Stimulated activated naive CD8-positive, alpha-beta T cell treated with anti-CD3 and anti-CD28 coated beads, Interleukin-15, Interleukin-2, amounts not matched to agents 100 U/mL and 50 U/mL, for 24 hours (primary cell): Measurements from ENCODE around the gene PRSS50.
A peak's percentile ranks its signal among the peaks of the same experiment; 100 is the strongest.
"Not testable (repeated sequence)": the region's sequence is repeated elsewhere in the genome, so short reads cannot be mapped to it uniquely, and the experiment has no call there.

Experiments
- ATAC-seq: fragments of 150-1000 bp; cut with Tn5 transposase; one replicate; pipeline ENCODE4 v1.10.0; 2021
- DNase-seq: peaks from one replicate; pipeline ENCODE4 v3.0.0; 2021

PRSS50 gene

GRCh38 chr3:46708401-46709156 lies 9.1 kb downstream of the PRSS50 start:
- no peak for DNase-seq
- ATAC-seq: no peak

- no peak for DNase-seq
- ATAC-seq: no peak
These were observed 10.1 kb downstream of the PRSS50 start for GRCh38 chr3:46707601-46708011.

DNA sequence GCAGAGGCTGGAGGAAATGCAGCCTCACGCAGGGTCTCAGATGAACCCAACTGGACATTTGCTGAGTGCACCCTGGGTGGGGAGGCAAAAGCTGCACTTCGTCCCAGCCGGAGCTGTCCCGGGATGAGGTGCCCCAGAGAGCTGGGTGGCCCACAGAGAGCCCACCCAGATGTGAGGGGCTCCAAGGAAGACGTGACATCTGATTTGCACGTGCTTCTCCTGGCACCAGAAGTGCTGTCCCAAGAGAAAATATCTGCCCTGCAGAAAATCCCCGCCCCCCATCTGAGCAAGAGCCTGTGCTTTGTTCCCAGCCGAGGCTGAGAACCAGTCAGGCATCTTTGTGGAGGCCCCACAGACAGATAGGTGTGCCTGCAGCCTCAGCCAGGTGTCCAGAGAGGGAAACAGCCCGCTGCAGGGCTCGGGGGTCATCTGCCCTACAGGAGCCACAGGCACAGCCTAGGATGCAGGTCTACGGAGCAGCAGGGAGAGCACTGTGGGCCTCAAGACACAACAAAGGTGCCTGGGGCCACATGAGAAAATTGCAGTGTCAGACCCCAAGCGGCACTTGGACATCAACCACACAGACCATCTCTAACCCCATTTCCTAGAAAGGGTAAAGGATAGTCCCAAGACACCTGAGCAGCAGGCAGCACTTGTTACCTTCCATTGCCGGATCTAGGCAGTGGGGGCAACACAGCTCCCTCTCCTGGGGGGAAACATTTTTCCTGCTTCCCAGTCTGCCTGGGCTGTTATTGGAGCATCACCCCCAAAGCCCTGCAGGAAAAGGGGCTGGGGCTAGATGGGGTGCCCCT lies 10.7 kb downstream of the PRSS50 start:
- DNase-seq: no peak

GRCh38 chr3:46705751-46706552 lies 11.7 kb downstream of the PRSS50 start:
- ATAC-seq (no peak), DNase-seq (no peak)

More for the DNA sequence above, 10.7 kb downstream of the PRSS50 start:
- no peak for ATAC-seq

DNA sequence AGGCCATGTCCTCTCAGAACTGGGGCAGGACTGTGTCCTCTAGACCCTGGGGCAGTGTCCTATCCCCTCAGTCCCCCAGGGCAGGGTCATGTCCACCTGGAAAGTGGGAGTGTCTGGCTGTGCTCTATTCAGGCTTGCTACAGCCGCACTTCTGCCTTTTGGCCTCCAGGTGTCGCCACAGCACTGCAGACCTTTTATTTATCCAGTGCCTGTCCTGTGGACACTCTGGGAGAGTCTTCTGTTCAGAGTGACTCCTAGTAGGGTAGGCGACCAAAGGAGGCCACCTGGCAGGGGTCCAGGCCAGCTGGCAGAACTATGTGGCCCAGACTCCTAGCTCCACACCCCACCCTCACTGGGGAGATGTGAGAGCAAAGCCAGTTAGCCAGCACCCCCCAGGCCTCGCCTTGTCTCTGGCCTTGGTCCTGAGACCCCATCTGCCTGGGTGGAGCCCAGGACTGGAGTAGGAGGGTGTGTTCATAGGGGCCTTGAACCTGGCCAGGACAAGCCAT lies 12.6 kb downstream of the PRSS50 start:
- ATAC-seq: peak; percentile 66
- peak; percentile 63 for DNase-seq

GRCh38 chr3:46704346-46704745 lies 13.3 kb downstream of the PRSS50 start:
- ATAC-seq, DNase-seq: not testable (repeated sequence)

- ATAC-seq (no peak), DNase-seq (no peak)
These were observed 14.6 kb downstream of the PRSS50 start for GRCh38 chr3:46703013-46703520.

- DNase-seq: no peak
- ATAC-seq: no peak
These were observed 15.2 kb downstream of the PRSS50 start for GRCh38 chr3:46702246-46703012.

GRCh38 chr3:46701181-46701939 lies 16.3 kb downstream of the PRSS50 start, which contains the start of gene TMIE:
Gene TMIE, plus strand, starts transcription at chr3:46701392. Its CDS starts 96 bp downstream, at chr3:46701488.
- no peak for ATAC-seq
- DNase-seq: no peak

DNA sequence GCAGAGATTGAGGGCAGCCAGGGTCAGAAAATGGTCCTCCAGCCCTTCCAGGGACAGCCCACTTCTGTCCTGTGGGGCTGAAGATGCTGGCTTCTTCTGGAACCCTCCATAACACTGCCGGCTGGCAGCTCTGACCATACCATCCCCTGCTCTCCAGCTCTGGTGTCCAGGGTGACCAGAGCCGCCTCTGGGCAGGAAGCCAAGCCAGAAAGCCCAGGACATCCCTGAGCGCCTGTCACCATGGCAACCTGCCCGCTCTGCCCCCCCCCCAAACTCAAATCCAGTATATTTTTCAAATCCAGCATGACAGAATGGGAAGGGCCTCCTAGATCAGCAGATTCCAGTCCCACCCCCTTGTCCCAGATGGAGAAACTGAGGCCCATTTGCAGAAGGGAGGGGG lies 16.9 kb downstream of the PRSS50 start:
- ATAC-seq (no peak), DNase-seq (no peak)

GRCh38 chr3:46699676-46700523 lies 17.8 kb downstream of the PRSS50 start:
- no peak for DNase-seq

DNA sequence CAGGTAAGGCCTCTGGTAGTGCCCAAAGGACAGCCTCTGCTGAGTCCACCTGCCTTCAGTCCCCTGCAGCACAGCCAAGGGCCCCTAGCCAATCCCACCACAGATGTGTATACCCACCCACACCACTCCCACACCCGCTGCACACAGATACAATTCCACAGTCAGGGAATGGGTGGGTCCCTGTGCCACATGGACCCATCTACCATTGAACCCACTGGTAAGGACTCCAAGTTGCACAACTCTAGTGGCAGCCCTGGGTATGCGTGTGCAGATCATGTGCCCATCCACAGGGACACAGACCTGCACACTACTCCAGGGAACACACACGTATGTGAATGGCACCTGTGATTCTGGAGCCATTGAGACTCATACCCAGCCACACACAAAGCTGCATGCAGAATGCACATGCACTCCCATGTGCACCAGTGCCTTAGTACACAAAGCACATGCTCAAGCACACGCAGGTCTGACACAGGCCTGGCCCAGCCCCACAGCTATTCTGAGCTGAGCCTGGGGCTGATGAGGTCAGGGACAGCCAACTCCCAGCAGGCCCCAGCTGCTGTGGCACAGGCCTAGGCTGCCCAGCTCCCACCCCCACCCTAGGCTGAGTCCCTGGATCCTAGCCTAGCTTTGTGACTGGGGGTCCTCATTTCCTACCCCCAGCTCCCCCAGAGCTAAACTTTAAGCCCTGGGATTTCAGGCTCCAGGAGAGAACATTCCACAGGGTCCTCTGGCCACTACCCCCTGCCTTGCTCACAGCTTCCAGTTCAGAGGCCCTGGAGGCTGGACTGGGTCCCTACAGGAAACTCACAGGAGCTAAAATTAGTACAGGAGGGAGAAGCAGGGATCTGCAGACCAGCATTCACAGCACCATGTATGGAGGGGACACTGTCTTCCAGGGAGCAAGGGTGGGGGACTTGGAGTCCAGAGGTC lies 21.4 kb downstream of the PRSS50 start:
- ATAC-seq: no peak
- no peak for DNase-seq

More at GRCh38 chr3:46699676-46700523, 17.8 kb downstream of the PRSS50 start:
- ATAC-seq: no peak

GRCh38 chr3:46695177-46695961 lies 22.3 kb downstream of the PRSS50 start:
- ATAC-seq: peak; percentile 16
- peak; percentile 34 for DNase-seq

GRCh38 chr3:46694520-46694919 lies 23.1 kb downstream of the PRSS50 start:
- DNase-seq: no peak
- no peak for ATAC-seq

- peak; percentile 28 for ATAC-seq
- DNase-seq: peak; percentile 53
These were observed 23.8 kb downstream of the PRSS50 start for GRCh38 chr3:46693892-46694226.

GRCh38 chr3:46693038-46693891 lies 24.4 kb downstream of the PRSS50 start, which contains the start of gene ALS2CL:
Gene ALS2CL, minus strand, starts transcription at chr3:46693679. Its CDS starts 4,239 bp downstream, at chr3:46689440.
- ATAC-seq (peak; percentile 51), DNase-seq (peak; percentile 58)
